Prostate gland (tissue), 2 donors: ENCODE measurements around the gene EIF3I.

Source experiments
- POLR2A ChIP-seq: fragments of 450-650 bp; IDR thresholded peaks from one replicate; pipeline ENCODE4 v1.6.1; 2016; ENCODE audit warnings: antibody characterized with exemption, mild to moderate bottlenecking
- POLR2AphosphoS5 ChIP-seq: sonication (generic); formaldehyde crosslinking; IDR thresholded peaks from one replicate; pipeline ENCODE4 v1.6.1; 2017; ENCODE audit warnings: antibody characterized with exemption
- TF ChIP-seq, protein P1 (sequence below), 4 experiments: fragments of 200-600 bp in 2 of 4; fragments of 450-650 bp in 2 of 4; sonication (generic) in 2 of 4; IDR thresholded peaks; 1 replicate in 3 of 4; 2 replicates in 1 of 4; pipeline ENCODE4 v1.5.1; 2016 to 2019; ENCODE audit warnings: antibody characterized with exemption in 4 of 4, mild to moderate bottlenecking in 2 of 4, moderate library complexity in 2 of 4

DNA sequence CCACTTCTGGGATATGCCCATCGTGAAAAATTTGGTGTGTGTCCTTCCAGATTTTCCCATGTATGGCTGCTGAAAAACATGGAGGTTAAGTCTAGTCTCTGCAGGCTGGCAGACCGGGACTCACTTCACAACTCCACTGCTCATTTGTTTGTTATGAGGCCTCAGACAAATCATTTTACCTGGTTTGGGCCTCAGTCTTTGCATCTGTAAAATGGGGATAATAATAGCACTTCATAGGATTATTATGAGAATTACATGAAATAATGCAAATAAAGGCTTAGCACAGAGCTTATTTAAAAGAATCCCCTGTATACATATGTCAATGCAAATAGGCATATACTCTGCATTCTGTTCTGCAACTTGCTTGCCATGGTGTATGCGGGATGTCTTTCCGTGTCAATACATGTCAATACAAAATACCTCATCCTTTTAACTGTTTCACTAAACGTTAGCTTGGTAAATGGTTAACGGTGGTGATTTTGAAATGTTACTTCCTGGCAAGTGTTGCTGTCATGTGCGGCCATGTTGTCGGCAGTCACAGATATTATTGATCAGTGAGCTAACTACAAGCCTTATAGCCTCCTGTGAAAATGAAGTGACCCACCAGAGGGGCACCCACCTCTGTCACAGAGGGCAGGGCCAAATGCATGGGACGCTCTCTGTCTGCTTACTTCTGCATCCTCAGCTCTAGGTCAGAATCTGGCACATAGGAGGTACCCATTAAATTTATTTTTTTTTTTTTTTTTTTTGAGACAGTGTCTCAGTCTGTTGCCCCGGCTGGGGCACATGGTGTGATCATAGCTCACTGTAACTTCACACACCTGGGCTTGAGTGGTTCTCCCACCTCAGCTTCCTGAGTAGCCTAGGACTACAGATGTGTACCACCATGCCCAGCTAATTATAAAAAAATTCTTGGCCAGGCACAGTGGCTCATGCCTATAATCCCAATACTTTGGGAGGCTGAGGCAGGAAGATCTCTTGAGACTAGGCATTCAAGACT, 33.2 kb downstream of the EIF3I start:
- TF ChIP-seq POLR2A (no peak), POLR2AphosphoS5 (no peak)
- TF ChIP-seq, protein P1, sequence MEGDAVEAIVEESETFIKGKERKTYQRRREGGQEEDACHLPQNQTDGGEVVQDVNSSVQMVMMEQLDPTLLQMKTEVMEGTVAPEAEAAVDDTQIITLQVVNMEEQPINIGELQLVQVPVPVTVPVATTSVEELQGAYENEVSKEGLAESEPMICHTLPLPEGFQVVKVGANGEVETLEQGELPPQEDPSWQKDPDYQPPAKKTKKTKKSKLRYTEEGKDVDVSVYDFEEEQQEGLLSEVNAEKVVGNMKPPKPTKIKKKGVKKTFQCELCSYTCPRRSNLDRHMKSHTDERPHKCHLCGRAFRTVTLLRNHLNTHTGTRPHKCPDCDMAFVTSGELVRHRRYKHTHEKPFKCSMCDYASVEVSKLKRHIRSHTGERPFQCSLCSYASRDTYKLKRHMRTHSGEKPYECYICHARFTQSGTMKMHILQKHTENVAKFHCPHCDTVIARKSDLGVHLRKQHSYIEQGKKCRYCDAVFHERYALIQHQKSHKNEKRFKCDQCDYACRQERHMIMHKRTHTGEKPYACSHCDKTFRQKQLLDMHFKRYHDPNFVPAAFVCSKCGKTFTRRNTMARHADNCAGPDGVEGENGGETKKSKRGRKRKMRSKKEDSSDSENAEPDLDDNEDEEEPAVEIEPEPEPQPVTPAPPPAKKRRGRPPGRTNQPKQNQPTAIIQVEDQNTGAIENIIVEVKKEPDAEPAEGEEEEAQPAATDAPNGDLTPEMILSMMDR (IDR thresholded peaks at IDR 0.05), result no peak
